Suprapubic skin (tissue), 3 donors: Measurements from ENCODE around the gene CD1B.

Experiments used
- EP300 ChIP-seq: sonication (generic); formaldehyde crosslinking; IDR thresholded peaks from one replicate; pipeline ENCODE4 v1.6.1; 2017; ENCODE audit warnings: antibody characterized with exemption
- POLR2A ChIP-seq, 2 donors: fragments of 450-650 bp; IDR thresholded peaks; one replicate each; pipeline ENCODE4 v1.6.1; 2017; ENCODE audit warnings: antibody characterized with exemption in 2 of 2, mild to moderate bottlenecking in 2 of 2, moderate library complexity in 2 of 2
- TF ChIP-seq, protein P1 (sequence below), 2 donors: fragments of 200-600 bp in 1 of 2; fragments of 450-650 bp in 1 of 2; sonication (generic) in 1 of 2; IDR thresholded peaks; one replicate each; pipeline ENCODE4 v1.5.1; 2016 to 2019; ENCODE audit warnings: antibody characterized with exemption in 2 of 2, mild to moderate bottlenecking in 1 of 2, moderate library complexity in 1 of 2

GRCh38 chr1:158289811-158290210 is 41.5 kb downstream of the CD1B start, which contains the start of gene CD1C:
- TF ChIP-seq, protein P1, sequence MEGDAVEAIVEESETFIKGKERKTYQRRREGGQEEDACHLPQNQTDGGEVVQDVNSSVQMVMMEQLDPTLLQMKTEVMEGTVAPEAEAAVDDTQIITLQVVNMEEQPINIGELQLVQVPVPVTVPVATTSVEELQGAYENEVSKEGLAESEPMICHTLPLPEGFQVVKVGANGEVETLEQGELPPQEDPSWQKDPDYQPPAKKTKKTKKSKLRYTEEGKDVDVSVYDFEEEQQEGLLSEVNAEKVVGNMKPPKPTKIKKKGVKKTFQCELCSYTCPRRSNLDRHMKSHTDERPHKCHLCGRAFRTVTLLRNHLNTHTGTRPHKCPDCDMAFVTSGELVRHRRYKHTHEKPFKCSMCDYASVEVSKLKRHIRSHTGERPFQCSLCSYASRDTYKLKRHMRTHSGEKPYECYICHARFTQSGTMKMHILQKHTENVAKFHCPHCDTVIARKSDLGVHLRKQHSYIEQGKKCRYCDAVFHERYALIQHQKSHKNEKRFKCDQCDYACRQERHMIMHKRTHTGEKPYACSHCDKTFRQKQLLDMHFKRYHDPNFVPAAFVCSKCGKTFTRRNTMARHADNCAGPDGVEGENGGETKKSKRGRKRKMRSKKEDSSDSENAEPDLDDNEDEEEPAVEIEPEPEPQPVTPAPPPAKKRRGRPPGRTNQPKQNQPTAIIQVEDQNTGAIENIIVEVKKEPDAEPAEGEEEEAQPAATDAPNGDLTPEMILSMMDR (IDR thresholded peaks at IDR 0.05), result no peak
- TF ChIP-seq POLR2A (IDR thresholded peaks at IDR 0.05) (no peak), EP300 (no peak)
